Fibroblast of the conjunctiva (primary cell): ENCODE results near the gene SRGAP2B.
"Not testable (repeated sequence)": the region's sequence is repeated elsewhere in the genome, so short reads cannot be mapped to it uniquely, and the experiment has no call there.

Source experiments
- DNase-seq: peaks from one replicate; pipeline ENCODE4 v3.0.0-alpha.2; 2010; ENCODE audit warnings: low read depth

SRGAP2B gene

DNA sequence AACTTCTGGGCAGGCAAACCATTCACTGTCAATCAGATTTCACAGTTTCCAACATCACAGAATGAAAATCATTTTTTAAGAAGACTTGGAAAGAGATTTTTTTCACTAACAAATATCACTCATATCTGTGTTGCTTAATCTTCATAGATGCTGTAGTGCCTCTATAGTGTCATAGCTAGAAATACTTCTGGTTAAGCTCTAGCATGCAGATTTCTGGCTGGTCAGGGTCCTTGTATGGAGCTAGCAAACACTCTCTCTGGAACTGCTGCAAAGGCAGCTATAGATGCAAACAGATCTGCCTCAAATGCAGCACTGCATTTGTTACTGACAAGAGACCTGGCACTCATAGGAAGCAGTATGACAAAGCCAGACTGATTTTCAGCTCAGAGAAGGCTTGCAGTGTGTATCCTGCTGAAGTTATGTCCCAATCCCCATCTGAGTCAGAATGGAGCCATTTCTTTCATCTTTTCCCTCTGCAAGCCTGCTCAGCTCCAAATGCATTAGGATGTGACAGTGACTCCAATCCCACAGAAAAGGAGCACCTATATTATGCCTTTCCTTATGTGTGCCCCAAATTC lies 99.2 kb downstream of the SRGAP2B start:
- peak; percentile 3 for DNase-seq

GRCh38 chr1:144992915-144993314 lies 102.2 kb downstream of the SRGAP2B start:
- peak; percentile 27 for DNase-seq

DNA sequence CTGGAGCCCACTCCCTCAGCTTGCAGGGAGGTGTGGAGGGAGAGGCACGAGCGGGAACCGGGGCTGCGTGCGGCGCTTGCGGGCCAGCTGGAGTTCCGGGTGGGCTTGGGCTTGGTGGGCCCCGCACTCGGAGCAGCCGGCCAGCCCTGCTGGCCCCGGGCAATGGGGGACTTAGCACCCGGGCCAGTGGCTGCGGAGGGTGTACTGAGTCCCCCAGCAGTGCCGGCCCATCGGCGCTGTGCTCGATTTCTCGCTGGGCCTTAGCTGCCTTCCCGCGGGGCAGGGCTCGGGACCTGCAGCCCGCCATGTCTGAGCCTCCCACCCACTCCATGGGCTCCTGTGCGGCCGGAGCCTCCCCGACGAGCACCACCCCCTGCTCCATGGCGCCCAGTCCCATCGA lies 104.5 kb downstream of the SRGAP2B start:
- DNase-seq: not testable (repeated sequence)

DNA sequence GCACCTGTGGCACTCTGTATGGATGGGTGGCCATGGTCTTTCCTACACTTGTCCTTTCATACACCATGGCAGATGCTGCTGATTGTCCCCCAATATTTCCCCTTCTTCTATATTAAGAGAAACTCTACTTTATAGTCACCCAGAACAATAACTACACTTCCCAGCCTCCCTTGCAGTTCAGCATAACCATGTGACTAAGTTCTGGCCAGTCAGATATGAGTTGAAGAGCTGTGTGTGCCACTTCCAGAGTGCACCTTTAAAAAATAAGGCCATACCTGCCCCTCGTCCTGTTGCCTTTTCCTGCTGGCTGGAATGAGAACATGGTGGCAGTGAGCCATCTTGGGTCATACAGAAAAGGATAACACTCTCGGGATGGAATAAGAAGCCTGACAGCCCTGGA lies 108.0 kb downstream of the SRGAP2B start:
- not testable (repeated sequence) for DNase-seq

DNA sequence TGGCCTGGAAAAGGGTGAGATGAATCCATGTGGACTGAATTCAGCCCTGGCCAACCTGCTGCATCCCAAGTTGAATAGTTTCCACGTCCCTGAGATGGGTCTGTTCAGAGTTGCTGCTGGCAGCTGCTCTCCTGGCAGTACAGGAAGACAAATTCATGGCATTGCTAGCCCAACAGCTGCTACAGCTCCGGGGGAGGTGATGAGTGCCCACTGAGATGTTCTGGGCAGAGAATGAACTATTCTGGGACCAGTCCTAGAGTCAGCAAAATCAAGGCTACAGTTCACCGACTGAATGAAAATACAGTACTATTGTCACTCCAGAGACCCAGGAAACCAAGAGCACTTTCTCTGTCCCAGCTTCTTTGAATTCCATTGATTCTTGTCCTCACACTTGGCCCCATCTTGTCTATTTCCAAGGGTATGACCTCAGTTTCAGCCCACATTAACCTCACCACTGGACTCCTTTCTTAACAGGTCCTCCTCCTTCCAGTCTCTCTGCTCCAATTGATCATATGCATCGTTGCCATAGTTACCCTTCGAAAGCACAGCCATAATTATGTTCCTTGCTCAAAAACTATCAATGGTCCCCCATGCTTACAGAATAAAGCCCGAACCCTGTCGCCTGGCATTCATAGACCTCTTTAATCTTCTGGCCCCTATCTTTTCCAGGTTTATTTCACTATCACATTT lies 108.8 kb downstream of the SRGAP2B start:
- DNase-seq: not testable (repeated sequence)

- not testable (repeated sequence) for DNase-seq
Observed at GRCh38 chr1:144985550-144986170, 109.5 kb downstream of the SRGAP2B start.

DNA sequence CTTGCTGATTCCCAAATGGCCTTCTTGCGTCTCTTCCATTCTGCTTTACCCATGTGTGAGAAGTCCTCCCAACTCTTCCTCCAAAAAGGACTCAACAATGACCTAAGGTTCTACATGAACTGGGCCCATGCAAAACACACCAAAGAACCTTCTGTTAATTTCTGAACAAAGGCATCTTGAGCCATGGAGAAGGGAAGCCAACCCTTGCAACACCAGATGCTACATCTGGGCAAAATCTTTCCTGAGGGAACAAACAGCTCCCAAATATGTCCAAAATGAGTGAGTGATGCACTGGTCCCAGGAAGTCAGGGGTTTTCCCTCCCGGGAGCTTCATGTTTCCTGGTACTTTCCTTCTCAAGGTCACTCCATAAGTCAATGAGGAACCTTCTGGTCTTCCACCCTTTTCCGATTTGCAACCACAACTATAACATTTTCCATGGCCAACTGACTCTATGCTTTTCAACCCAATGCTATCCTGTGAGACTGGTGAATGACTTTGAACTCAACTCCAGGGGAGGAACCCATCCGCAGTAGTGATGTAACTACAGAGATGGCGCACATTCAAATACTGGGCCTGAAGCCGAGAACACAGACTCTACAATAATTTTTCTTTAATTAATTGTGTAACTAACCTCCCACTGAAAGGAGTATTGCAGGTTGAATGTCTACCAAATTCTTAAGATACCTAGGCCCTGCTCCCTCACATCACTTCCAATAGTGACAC lies 112.2 kb downstream of the SRGAP2B start:
- DNase-seq: not testable (repeated sequence)

GRCh38 chr1:144981157-144981556 lies 114.0 kb downstream of the SRGAP2B start:
- not testable (repeated sequence) for DNase-seq

- DNase-seq: not testable (repeated sequence)
Observed at GRCh38 chr1:144979960-144980595, 115.0 kb downstream of the SRGAP2B start.

- DNase-seq: not testable (repeated sequence)
Observed at GRCh38 chr1:144977856-144978255, 117.3 kb downstream of the SRGAP2B start.

DNA sequence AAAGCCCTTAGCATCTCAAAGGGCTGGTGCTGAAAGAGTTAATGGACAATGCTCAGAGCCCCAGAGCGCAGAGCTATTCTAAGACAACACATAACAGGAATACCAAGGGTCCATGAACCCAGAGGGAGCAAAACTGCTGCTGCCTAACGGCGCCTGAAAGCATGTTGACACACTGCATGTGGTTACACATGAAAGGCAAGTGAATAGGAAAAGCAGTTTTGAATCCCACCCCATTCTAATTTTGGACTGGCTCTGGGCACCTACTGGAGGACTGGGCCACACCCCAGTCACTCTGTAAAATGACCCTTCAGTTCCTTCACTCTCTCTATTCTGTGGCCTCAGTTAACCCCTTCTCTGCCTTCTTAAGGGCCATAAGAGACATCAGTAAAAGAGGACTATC lies 123.2 kb downstream of the SRGAP2B start:
- not testable (repeated sequence) for DNase-seq

DNA sequence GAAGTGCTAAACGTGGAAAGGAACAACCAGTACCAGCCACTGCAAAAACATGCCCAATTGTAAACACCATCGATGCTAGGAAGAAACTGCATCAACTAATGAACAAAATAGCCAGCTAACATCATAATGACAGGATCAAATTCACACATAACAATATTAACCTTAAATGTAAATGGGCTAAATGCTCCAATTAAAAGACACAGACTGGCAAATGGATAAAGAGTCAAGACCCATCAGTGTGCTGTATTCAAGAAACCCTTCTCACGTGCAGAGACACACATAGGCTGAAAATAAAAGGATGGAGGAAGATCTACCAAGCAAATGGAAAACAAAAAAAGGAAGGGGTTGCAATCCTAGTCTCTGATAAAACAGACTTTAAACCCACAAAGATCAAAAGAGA lies 128.6 kb downstream of the SRGAP2B start:
- not testable (repeated sequence) for DNase-seq

GRCh38 chr1:144964765-144965164 lies 130.4 kb downstream of the SRGAP2B start:
- not testable (repeated sequence) for DNase-seq

GRCh38 chr1:144964186-144964585 lies 130.9 kb downstream of the SRGAP2B start:
- DNase-seq: not testable (repeated sequence)

DNA sequence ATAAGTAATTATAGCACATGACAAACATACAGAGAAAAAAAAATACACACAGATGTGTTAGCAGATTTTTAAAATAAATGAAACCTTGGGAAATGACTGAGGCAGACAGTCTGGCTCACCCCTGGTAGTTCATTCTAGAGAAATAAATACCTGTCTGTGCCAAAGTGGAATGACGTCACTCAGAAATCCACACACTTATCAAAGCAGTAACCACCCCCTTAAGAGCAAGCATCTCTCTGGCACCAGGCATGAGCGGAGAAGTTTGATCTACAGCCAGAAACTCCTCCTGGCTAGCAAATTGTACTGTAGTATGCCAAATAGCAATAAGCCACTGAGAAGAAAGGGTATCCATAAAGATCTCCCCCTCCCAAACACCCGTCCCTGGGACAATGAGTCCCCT lies 131.6 kb downstream of the SRGAP2B start:
- not testable (repeated sequence) for DNase-seq

- not testable (repeated sequence) for DNase-seq
Observed at GRCh38 chr1:144961604-144962583, 133.2 kb downstream of the SRGAP2B start.

- DNase-seq: not testable (repeated sequence)
Observed at GRCh38 chr1:144960929-144961488, 134.1 kb downstream of the SRGAP2B start.

GRCh38 chr1:144948390-144948789 lies 146.7 kb downstream of the SRGAP2B start:
- DNase-seq: not testable (repeated sequence)

GRCh38 chr1:144947495-144947894 lies 147.6 kb downstream of the SRGAP2B start:
- not testable (repeated sequence) for DNase-seq
